ENCODE results near the gene FSHR.

The FSHR gene

DNA sequence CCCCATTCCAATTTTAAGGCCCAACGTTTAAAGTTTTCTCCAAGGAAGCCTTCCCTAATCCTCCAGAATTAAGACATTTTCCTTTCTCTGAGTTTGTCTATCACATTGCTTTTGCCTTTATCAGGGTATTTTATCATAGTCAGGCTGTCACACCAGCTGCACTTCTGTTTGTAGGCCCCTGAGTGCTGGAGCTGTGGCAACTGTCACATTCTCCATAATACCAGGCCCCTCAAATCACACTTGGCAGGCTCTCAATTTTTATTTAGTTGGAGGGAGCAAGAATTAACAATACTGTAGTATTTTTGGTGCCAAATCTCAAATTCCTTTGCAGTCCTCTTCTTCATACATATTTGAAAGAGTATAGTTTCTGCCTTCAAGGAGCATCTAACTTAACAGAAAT, 122.2 kb downstream of the FSHR start:
- no peak for DNase-seq (ENCODE audit: low read depth)

DNA sequence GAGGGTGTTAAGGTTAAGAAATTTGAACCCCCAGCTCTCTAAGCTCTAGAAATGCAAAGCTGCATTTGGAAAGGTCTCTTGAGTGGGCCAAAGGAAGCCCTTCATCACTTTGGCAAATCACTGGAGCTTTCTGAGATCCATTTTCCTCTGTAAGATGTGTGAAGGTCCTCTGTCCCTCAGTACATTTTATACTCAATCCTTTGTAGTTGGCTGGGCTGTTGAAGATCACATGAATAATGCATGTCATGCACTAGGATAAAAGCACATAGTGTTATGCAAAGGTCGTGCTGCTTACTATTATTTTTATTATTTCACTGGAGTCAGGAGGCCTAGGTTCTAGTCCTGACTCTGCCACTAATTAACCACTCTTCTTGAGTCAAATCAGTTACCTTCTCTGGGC, 124.9 kb downstream of the FSHR start:
- no peak for DNase-seq (ENCODE audit: low read depth)

DNA sequence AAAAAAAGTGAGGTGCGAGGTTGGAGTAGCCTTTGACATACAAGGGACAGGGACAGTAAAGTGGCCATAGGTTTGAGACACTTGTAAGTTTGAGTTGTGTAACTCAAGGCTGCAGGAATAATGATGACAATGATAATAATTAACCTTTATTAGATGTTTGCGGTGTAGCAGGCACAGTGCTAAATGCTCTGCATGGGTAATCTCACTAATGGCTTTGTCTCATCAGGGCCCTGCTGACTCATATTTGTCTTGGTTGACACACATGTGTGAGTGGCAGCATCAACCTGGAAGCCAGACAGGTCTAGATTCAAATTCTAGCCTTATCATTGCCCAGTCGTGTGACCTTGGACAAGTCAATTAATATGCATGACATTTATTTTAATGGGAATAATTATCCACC, 126.2 kb downstream of the FSHR start:
- DNase-seq (ENCODE audit: low read depth) = no peak

DNA sequence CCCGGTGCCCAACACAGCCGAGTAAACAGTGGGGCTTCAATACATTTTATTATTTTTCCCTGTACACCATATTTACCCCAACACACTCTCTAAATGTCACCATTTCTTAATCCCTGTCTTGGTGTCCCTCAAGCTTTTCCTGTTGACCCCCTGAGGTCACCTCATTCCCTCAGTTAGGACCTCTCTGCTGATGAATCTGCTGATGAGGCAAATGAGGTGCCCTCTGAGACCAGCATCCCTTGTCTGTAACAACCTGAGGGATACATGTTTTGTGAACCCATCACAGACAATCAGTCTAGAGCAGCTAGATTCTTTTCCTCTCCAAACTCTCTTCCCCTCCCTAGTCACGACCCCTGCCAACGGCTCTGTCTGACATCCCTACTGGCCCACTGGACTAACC, 127.6 kb downstream of the FSHR start:
- no peak for DNase-seq (ENCODE audit: low read depth)

DNA sequence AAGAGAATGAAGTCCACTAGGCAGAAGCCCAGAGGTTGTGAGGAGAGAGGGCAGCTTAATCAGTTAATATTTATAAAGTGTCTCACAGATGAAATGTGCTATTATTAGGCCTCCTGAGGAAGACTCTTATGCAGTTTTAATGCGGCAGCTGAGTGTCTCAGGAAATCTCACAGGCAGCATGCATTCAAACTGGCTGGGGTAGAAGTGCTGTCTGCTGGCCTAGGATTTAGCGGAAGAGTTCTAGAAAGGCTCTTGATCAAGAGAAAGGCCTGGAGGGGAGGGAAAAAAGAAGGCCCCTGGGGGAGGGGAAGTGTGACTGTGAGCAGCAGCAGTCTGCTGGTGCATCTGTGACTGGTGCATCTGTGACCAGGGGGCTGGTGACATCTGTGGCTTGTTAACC, 133.0 kb downstream of the FSHR start:
- DNase-seq (ENCODE audit: low read depth) = no peak

DNA sequence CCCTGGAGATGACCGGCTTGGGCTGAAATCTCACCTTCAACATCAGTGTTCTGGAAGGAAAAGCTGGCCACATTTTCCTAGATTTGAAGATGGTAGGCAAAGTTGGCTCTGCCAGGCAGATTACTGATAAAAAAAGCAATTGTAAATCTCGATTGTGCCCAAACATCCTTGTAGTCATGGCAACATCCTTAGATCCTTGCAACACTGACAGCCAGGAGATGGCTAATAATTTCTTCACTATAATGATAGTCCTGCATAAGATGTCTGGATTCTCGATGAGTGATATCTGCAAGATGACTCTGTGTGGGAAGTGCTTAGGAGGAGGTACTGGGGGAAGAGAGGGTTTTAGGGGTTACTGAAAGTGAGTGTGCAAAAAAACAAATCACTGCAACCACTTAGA, 149.1 kb downstream of the FSHR start:
- DNase-seq (ENCODE audit: low read depth) = no peak

DNA sequence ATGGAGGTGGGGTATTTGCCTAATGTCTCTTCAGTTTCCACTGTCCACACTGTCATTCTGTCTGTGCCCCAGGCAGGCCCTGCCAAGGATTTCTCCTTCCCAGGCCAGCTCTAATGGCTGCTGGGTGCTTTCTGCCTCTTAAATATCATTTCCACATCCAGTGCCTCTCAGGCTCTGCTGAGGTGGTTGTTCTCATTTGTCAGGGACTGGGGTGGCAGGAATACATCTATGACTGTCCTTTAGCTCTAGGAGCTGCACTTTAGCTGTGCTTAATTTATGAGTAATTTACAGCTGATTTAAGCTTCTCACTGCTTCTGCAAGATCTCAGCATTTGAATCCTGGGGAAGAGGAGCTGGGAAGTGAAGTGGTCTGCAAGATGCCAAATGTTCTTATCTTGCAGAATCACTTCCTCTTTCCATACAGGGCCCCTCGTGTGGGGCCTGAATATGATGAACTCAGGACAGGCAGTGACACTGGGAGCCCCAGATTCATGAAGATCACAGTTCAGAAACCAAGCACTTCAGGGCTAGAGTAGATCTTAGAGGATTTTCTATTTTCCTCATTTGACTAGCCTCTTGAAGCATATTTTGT, 150.2 kb downstream of the FSHR start:
- no peak for DNase-seq (ENCODE audit: low read depth)

DNA sequence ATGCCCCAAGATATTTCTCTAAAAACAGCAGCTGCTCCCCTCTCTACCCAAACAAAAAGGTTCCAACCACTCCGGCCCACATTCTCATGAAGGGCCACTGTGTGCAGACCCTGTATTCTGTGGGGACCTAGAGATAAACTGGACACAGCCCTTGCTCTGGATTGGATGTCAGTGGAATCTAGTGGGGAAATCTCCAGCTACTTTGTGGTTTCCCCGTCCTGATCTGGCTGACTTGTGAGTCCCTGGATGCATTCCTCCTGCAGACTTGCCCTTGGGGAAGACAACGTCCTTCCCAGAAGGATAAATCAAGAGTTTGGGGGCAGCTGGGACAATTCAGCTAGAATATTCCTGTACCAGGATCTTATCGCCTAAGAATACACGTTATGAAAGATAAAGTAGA, 151.1 kb downstream of the FSHR start:
- DNase-seq (ENCODE audit: low read depth) = no peak

DNA sequence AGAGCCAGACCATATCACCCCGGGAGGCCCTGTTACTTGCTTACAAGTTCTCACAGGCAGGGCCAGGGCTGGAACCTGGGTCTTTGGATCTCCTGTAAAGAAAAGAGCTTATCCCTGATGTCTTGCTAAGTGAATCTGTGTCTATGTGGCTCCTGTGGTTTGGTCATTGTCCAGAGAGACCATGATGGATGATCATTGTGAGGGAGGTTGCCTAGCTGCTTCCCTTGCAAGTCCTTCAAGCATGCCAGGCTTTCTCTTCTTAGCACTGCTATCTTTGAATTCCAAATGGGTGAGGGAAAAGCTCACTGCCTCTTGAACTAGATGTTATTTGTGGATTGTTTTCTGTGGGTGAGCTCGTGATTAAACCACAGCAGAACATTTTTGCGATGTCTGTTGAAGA, 151.6 kb downstream of the FSHR start:
- no peak for DNase-seq (ENCODE audit: low read depth)

DNA sequence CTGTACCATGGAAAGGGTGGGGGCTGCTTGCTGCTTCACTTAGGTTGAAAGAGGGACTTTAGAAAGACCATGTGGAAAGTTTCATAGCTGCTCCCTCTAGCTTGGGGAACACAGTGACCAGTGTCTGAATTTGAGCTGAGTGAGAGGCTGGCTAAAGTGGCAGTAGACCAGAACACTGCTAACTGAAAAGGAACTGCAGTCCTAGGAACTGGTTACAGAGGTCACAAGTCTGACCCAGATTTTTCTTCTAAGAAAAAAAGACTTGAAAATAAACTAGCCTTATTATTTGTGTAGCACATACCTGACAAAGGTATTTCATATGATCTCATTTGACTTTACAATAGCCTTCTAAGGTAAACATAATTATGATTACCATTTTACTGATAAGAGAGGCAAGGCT, 153.6 kb downstream of the FSHR start:
- DNase-seq (ENCODE audit: low read depth) = no peak

DNA sequence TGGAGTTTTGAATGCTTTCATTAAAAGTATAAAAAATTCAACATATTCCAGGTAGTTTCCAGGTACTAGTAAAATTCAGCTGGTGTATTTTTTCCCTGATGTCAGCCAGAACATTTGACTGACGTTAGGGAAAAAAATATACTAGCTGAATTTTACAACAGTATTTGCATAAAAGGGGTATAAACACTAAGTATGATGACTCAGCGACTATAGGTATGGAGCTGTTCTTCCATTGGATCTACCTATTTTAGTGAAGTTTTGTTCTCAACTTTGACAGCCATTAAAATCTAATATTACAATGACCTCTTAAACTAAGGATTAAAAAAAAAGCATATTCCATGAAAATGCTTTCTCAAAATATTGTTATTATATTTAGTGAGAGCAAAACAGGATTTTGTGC, 155.9 kb downstream of the FSHR start:
- DNase-seq (ENCODE audit: low read depth) = no peak

DNA sequence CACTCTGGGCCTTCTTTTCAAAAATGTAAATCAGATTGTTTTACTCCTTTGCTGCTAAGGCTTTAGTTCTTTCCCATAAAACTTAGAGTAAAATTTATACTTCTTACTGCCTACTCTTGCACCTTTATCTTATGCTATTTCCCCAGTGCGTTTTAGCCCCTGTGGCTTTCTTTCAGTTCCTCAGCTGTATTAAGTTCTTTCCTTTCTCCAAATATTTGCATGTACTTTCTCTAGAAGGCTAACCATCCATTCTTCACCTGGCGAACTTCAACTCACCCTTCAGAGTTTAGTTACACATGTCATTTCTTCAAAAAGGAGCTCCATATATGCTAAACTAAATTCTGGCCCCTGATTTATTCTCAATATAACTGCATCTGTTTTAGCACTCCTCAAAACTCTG, 160.7 kb downstream of the FSHR start:
- no peak for DNase-seq (ENCODE audit: low read depth)

DNA sequence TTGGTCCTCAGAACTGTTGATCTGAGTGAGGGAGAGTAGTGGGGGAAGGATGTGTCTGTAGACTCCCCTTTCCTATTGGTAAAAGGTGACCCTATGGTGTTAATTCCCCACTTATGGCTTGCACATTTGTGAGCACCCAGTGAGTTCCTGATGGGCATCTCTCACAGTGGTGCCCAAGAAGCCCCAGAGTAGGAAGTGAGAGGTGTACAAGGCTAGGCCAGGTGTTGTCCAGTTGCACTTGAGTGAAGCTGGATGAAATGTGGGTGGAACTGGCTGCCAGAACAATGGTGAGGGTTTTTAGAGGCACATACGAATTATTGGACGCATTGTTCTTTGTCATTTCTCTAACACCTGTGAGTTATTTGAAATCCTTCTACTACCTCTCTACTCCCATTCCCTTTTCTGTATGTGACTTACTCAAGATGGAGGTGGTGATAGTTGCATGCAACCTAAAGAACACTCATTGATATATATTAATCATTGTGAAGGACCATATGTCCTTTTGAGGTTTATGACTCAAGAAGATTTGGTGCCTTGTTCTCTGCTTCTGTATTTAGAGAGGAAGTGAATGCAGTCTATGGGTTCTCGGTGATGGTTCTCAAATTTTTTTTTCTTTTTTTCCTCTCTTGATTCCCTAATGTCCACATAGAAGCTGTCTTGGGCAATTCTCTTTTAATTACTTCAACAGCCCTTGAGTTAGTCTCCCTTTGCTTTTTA, 162.7 kb downstream of the FSHR start:
- no peak for DNase-seq (ENCODE audit: low read depth)

DNA sequence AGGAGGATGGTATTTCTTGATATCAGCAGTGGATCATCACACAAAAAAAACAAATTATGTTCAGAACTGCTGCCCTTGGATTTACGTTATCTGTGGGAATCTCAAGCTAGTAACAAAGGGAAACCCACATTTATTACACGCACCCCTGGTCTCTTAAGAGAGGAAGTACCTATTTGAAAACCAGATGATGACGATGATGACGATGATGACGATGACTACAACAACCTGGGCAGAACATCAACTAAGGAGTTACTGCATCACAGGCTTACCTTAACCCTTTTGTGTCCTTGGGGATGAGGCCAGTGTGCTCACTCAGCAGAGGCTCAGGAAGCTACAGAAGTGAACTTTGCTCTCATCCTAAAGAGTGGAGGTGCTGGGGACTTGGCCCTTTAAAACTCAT, 169.4 kb downstream of the FSHR start:
- no peak for DNase-seq (ENCODE audit: low read depth)

DNA sequence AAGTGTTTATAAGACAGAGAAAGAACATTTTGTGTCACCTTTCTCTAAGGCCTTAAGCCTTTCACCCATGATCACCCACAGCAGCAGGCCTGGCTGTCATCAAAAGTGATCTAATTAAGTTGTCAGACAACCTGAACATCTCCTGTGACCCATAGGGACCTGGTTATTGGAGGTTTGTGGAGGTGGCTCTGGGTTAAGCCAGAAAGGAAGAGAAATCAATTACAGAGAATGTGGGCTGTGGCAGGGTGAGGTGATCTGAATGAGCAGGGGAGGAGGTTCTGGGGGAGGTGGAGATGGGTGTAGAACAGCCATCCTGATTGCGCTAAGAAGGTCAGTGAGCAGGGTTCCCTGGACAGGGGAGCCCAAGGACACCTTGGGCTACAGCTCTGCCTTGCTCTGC, 170.8 kb downstream of the FSHR start:
- DNase-seq (ENCODE audit: low read depth) = no peak

DNA sequence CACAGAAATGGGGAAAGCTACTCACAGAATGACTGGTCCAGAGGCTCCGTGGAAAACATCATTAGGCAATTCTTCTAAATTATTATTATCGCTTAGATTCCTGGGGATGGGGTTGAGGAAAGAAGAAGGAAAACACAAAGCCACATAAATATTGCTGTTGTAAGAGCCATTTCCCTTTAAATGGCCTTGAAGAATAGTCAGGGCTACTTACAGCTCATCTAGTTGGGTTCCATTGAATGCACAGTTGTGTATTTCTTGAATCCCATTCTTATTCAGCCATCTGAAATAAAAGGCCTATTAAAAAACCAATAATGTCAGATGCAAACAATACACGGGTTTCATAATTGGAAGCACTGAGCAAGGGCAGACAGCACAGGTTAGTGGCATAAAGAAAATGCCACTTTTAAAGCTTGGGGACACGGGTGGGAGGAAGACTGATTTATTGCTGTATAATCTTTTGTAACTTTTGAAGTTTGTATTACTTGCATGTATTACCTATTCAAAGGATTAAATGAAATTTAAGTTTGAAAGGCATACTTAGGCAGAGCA, 171.4 kb downstream of the FSHR start:
- DNase-seq (ENCODE audit: low read depth) = no peak

DNA sequence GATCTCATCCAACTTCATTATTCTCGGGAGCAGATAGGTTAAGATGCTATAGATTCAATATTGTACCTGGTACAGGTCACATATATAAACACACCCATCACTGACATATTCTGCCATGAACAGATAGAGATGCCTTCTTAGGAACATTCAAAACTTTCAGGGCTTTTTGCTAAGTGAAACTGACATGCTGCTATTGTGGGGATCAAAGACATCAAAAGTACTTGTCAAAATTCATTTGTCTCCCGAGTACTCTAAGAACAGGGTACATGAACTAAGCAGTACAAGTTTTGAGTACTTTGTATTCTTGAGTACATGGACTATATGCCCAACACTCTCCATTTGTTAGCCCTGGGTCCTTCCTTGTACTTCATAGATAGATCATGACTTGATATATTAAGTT, 173.5 kb downstream of the FSHR start:
- DNase-seq (ENCODE audit: low read depth) = no peak

DNA sequence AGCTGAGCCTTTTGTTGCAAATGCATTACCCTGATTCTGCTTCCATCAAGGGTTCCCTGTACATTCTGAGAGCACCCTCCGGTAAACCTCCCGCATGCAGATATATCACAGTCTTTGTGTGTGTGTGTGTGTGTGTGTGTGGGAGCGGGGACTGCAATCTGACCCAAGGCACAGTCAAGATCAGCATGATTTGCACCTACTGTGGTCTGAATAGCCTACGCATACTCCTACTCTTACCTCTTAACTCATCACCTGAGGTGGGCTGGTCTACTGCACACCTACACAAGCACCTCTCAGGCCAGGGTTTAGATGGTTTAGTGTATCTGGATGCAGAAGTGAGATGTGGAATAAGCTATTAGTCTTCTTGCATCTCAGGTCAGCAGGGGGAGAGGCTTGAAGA, 174.6 kb downstream of the FSHR start:
- no peak for DNase-seq (ENCODE audit: low read depth)

DNA sequence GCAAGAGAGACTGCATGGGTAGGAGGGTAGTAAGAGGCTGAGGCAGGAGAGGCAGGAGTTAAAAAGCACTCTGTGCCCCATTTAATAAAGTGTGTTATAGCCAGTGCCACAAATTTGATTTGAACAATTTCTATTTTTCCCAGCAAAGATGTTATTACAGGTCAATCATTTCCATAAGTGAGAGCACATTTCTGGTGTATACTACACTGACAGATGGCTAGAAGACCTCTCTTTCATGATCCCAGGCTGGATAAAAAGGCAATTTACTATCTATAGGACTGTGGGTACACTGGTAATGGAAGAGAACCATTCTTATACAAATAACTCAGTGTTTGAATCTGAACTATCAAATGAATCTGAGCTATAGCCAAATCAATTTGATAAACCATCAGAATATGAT, 176.2 kb downstream of the FSHR start:
- no peak for DNase-seq (ENCODE audit: low read depth)

DNA sequence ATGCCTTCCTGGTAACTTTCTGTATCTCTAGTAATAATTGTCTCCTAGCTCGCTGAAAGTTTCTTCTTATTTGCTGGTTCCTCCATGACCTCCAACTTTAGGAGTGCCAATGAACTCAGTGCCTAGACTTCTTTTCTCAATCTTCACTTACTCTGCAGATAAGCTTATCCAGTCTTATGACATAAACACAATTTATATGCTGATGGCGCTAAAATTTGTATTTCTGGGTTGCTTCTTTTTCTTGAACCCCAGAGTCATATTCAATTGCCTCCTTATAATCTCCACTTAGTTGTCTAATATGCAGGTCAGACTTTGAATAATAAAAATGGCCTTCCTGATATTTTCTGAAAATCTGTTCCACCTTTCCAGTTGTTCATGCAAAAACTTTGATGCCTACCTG, 182.5 kb downstream of the FSHR start:
- no peak for DNase-seq (ENCODE audit: low read depth)

DNA sequence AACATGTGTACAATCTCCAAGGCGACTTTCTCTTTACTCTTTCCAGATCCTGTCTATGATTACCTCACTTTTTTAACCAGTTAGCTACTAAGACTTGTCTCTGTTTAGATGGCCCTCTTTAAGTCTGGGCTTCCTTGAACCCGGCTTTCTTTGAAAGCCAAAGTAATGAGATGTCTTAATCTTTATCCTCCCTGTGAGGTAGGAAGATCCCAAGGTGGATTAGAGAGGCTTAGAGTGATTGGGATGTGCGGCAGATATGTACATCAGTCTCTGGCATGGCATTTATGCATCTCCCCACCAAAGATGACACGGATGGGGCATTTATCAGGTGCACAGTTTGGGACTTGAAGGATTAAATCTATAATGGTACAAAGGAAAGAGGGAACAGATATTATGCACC, 186.3 kb downstream of the FSHR start:
- no peak for DNase-seq (ENCODE audit: low read depth)

DNA sequence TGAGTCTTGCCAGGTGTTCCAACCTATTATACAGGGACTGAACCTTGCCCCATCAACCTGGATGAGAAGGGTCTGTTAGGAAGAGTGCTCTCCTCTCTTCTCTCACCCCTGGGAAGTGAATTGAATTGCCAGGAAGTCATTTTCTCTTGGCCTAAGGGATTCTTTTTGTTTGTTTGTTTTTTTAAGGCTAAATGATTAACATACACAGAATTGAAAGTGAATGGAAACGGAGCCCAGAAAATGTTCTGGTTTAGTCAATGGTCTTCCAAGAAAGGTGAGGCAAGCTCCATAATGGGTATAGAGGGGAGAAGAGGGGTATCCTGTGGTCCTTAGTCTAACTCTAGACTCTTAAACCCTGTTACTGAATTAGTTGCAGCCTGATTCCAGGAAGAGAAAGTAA, 189.1 kb downstream of the FSHR start:
- DNase-seq (ENCODE audit: low read depth) = no peak

DNA sequence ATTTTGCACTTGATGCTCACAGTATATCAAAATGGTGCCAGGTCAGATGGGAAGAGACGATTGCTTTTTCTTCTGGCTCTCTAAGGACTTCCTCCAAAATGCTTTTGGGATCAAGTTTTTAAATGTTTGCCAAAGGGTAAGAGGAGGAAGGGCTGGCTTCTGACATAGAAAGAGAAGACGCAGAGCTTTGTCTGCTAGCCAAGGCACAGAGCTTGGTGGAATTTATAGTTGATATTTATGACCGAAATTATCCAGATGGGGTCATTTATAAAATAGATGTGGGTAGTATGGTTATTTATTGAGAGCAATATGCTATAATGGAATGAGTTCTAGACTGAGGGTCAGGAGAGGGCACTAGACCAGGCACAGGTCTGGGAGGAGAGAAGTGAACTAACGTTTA, 193.3 kb downstream of the FSHR start:
- no peak for DNase-seq (ENCODE audit: low read depth)

DNA sequence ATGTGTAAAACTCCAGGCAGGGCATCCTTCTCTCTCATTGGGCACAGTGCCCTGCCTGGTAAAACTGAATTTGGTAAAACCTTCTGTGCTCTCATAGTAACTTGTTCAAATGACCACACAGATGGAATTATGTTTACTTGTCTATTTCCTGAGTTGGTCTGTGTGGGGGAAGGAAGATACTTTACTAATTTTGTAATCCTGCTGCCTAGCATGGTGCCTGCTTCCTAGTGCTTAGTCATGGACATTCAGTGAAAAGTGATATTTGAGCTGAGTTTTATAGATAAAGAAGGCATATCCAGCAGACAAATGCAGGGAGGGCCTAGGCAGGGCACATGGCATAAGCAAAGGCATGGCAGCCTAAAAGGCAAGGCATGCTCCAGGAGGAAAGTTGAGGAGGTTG, 199.4 kb downstream of the FSHR start:
- no peak for DNase-seq (ENCODE audit: low read depth)

All from T-helper 22 cell (primary cell).